ENCODE data around the gene KRT74.

GRCh38 chr12:52517888-52518287 is 55.8 kb downstream of the KRT74 start:
- TF ChIP-seq CTCF (IDR thresholded peaks at IDR 0.05), result no peak
- no peak for TF ChIP-seq POLR2A (IDR thresholded peaks at IDR 0.05)
- TF ChIP-seq EP300 (IDR thresholded peaks at IDR 0.05), result no peak
